Endodermal cell (in vitro differentiated cells): Measurements from ENCODE around the gene RPA1. TPM values are rescaled to one million over a fixed set of nuclear protein-coding genes. Genes with fewer than 3 reads are reported as not detected.

Experiments used
- DNase-seq: peaks from one replicate; pipeline ENCODE4 v3.0.0-alpha.2; 2017
- H3K27ac ChIP-seq: 2 replicates; pipeline ENCODE4 v1.5.1; 2013; ENCODE audit warnings: mild to moderate bottlenecking, low read depth, low read length, moderate library complexity
- H3K27me3 ChIP-seq: 2 replicates; pipeline ENCODE4 v1.6.1; 2013; ENCODE audit warnings: mild to moderate bottlenecking, low read length, moderate library complexity; ENCODE audit not compliant: insufficient read depth, control insufficient read depth, poor library complexity, severe bottlenecking
- H3K36me3 ChIP-seq: 2 replicates; pipeline ENCODE4 v1.7.0; 2013; ENCODE audit warnings: mild to moderate bottlenecking, low read length, moderate library complexity; ENCODE audit not compliant: control insufficient read depth, insufficient read depth
- H3K4me1 ChIP-seq: one replicate; pipeline ENCODE4 v1.7.0; 2013; ENCODE audit warnings: low read length; ENCODE audit not compliant: control insufficient read depth, insufficient read depth
- H3K4me3 ChIP-seq: 2 replicates; pipeline ENCODE4 v1.5.1; 2013; ENCODE audit warnings: mild to moderate bottlenecking, low read length, moderate library complexity
- H3K9ac ChIP-seq: 2 replicates; pipeline ENCODE4 v1.6.1; 2013; ENCODE audit warnings: mild to moderate bottlenecking, low read length, moderate library complexity; ENCODE audit not compliant: poor library complexity, severe bottlenecking; ENCODE audit errors: extremely low read depth
- H3K9me3 ChIP-seq: 2 replicates; pipeline ENCODE4 v1.6.1; 2013; ENCODE audit warnings: mild to moderate bottlenecking, low read length, moderate library complexity; ENCODE audit not compliant: control insufficient read depth
- H3K27ac Mint-ChIP-seq: 2 replicates; pipeline ENCODE4 v1.8.0; 2020; ENCODE audit warnings: mixed read lengths
- H3K27me3 Mint-ChIP-seq: 2 replicates; pipeline ENCODE4 v1.8.0; 2021; ENCODE audit warnings: mild to moderate bottlenecking, mixed read lengths; ENCODE audit not compliant: insufficient read depth
- H3K36me3 Mint-ChIP-seq: 2 replicates; pipeline ENCODE4 v1.8.0; 2020; ENCODE audit warnings: low read depth, mixed read lengths
- H3K4me1 Mint-ChIP-seq: 2 replicates; pipeline ENCODE4 v1.8.0; 2020; ENCODE audit warnings: mixed read lengths
- H3K4me3 Mint-ChIP-seq: 2 replicates; pipeline ENCODE4 v1.8.0; 2020; ENCODE audit warnings: mild to moderate bottlenecking, moderate library complexity, mixed read lengths
- H3K9me3 Mint-ChIP-seq: 2 replicates; pipeline ENCODE4 v1.8.0; 2020; ENCODE audit warnings: mild to moderate bottlenecking, mixed read lengths
- WGBS, 2 experiments: methylation state at CpG; one replicate each; pipeline versions ENCODE4 v1.1.5 to v1.1.7; 2013; ENCODE audit warnings: missing lambda C conversion rate in 2 of 2, mixed read lengths in 1 of 2; ENCODE audit not compliant: insufficient coverage in 1 of 2, insufficient read length in 1 of 2; 5-methylcytosine and 5-hydroxymethylcytosine counted together
- total RNA-seq, 2 donors: library from RNA; stranded (reverse); fragmentation: NEBNext Ultra II Directional in 1 of 2; extraction: Animal tissue kit (Norgen Biotek cat#: 25700) in 1 of 2; gene quantifications; 2 replicates in 1 of 2; 3 replicates in 1 of 2; pipeline ENCODE4 v1.2.1, GENCODE V29; 2021
- TF ChIP-seq, protein P1 (sequence below): fragments of 200-600 bp; sonication (generic); conservative IDR thresholded peaks from 2 replicates; pipeline ENCODE4 v1.5.0; 2021; ENCODE audit warnings: antibody characterized with exemption, mild to moderate bottlenecking

RPA1 gene
- total RNA-seq, 2 donors from 2014 or later: 190 to 249 TPM

- TF ChIP-seq, protein P1, sequence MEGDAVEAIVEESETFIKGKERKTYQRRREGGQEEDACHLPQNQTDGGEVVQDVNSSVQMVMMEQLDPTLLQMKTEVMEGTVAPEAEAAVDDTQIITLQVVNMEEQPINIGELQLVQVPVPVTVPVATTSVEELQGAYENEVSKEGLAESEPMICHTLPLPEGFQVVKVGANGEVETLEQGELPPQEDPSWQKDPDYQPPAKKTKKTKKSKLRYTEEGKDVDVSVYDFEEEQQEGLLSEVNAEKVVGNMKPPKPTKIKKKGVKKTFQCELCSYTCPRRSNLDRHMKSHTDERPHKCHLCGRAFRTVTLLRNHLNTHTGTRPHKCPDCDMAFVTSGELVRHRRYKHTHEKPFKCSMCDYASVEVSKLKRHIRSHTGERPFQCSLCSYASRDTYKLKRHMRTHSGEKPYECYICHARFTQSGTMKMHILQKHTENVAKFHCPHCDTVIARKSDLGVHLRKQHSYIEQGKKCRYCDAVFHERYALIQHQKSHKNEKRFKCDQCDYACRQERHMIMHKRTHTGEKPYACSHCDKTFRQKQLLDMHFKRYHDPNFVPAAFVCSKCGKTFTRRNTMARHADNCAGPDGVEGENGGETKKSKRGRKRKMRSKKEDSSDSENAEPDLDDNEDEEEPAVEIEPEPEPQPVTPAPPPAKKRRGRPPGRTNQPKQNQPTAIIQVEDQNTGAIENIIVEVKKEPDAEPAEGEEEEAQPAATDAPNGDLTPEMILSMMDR: no peak
- Mint-ChIP-seq H3K27ac (no peak overlapping the region), H3K4me1 (peaks cover 3% of the 10 kb centered on the region), H3K27me3 (no peaks in the 10 kb centered on the region), H3K36me3 (peaks cover 2% of the 10 kb centered on the region), H3K4me3 (no peak overlapping the region), H3K9me3 (no peaks in the 10 kb centered on the region)
- H3K36me3 ChIP-seq: no peaks in the 10 kb centered on the region
- no peak overlapping the region for H3K4me3 ChIP-seq
- no peaks in the 10 kb centered on the region for H3K4me1 ChIP-seq
- H3K9me3 ChIP-seq: no peaks in the 10 kb centered on the region
- H3K9ac ChIP-seq: no peak overlapping the region
- H3K27ac ChIP-seq: no peak overlapping the region
- no peaks in the 10 kb centered on the region for H3K27me3 ChIP-seq
- no peak for DNase-seq
- WGBS, 2 experiments: 77 to 89% methylated on average over 18 to 23 of the region's 23 CpGs
Observed at GRCh38 chr17:1941272-1942065, 111.7 kb downstream of the RPA1 start.

- Histone ChIP-seq H3K36me3 (peaks cover 5% of the 10 kb centered on the region), H3K9ac (no peak overlapping the region), H3K9me3 (no peaks in the 10 kb centered on the region), H3K27ac (no peak overlapping the region), H3K4me1 (no peaks in the 10 kb centered on the region), H3K4me3 (no peak overlapping the region), H3K27me3 (no peaks in the 10 kb centered on the region)
- no peak overlapping the region for H3K27ac Mint-ChIP-seq
- TF ChIP-seq, protein P1: no peak
- H3K27me3 Mint-ChIP-seq: no peaks in the 10 kb centered on the region
- no peaks in the 10 kb centered on the region for H3K9me3 Mint-ChIP-seq
- no peak overlapping the region for H3K4me3 Mint-ChIP-seq
- WGBS, 2 experiments: 90% methylated on average over 2 to 7 of the region's 7 CpGs
- H3K36me3 Mint-ChIP-seq: peaks cover 2% of the 10 kb centered on the region
- H3K4me1 Mint-ChIP-seq: peaks cover 5% of the 10 kb centered on the region
- DNase-seq: no peak
Observed at GRCh38 chr17:1942066-1942365, 112.2 kb downstream of the RPA1 start.

DNA sequence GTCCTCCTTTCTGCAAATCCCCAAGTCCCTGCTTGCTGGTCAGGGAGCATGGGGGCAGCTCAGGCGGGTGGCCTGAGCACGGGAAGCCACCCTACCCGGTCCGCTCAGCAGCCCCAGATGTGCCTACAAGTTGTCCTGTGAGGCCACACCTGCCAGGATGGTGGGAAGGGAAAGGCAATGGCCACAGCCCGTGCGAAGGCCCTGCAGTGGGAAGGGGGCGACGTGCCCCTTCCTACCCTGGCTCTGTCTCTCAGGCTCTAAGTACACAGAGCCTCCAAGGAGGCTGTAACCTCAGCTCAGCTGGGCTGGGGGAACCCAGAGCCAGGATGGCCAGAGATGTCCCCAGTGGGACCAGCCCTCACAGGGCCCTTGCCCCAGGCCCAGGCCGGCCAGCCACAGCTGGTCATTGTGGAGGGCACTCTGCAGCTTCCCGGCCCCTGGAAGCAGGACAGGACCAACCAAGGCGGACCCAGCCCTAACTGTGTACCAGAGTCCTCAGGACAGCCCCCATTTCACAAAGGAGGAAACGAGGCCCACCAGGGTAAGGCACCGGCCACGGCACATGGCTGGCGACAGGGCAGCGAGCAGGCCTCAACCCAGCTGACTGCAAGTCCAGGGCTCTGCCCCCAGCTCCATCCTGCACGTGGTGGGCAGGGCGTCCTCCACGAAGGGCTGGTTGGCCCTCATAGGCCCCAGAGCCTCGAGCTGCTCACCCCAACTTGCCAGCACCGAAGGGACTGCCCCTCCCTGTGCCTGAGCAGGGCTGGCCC lies 113.0 kb downstream of the RPA1 start:
- 91 to 95% methylated on average over 16 to 21 of the region's 21 CpGs for WGBS, 2 experiments
- Histone ChIP-seq H3K36me3 (peaks cover 7% of the 10 kb centered on the region), H3K4me1 (peaks cover 4% of the 10 kb centered on the region), H3K27ac (no peak overlapping the region), H3K4me3 (no peak overlapping the region), H3K9me3 (no peaks in the 10 kb centered on the region), H3K27me3 (no peaks in the 10 kb centered on the region), H3K9ac (no peak overlapping the region)
- DNase-seq: no peak
- TF ChIP-seq, protein P1: no peak
- Mint-ChIP-seq H3K36me3 (peaks cover 2% of the 10 kb centered on the region), H3K4me1 (peaks cover 11% of the 10 kb centered on the region), H3K9me3 (no peaks in the 10 kb centered on the region), H3K27ac (no peak overlapping the region), H3K4me3 (no peak overlapping the region), H3K27me3 (no peaks in the 10 kb centered on the region)
